ENCODE results near the gene MYOT.

DNA sequence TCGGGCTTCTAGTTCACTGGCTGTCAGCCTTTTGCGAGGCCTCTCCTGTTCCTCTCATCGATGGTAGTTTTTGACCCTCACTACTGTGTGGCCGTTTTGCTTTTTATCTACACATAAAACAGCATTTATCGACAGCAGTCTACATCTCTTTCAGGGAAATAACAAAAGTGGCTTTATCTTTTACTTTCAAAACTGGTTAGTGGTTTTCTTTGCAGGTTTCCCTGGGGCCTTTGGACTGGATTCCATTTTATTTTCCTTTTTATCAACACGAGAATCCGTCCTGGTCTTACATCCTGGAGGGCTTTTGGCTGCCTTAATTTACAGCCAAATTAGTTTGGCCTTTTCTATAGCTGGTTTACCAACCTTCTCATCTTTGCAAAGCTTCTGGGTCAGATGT, 20.8 kb downstream of the MYOT start:
- TF ChIP-seq, protein P1, sequence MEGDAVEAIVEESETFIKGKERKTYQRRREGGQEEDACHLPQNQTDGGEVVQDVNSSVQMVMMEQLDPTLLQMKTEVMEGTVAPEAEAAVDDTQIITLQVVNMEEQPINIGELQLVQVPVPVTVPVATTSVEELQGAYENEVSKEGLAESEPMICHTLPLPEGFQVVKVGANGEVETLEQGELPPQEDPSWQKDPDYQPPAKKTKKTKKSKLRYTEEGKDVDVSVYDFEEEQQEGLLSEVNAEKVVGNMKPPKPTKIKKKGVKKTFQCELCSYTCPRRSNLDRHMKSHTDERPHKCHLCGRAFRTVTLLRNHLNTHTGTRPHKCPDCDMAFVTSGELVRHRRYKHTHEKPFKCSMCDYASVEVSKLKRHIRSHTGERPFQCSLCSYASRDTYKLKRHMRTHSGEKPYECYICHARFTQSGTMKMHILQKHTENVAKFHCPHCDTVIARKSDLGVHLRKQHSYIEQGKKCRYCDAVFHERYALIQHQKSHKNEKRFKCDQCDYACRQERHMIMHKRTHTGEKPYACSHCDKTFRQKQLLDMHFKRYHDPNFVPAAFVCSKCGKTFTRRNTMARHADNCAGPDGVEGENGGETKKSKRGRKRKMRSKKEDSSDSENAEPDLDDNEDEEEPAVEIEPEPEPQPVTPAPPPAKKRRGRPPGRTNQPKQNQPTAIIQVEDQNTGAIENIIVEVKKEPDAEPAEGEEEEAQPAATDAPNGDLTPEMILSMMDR (IDR thresholded peaks at IDR 0.05), result no peak
- no peak for TF ChIP-seq POLR2A (IDR thresholded peaks at IDR 0.05)

All from heart left ventricle (tissue), 13 donors.